OCI-LY3 (cell line): ENCODE data around the gene SLC12A8.

ENCODE experiments used
- EZH2phosphoT487 ChIP-seq: fragments of 200-600 bp; shearing (Covaris generic); IDR thresholded peaks from 2 replicates; pipeline ENCODE4 v1.6.1; 2018; ENCODE audit warnings: antibody characterized with exemption, mixed run types, low read depth
- TF ChIP-seq, protein P1 (sequence below): fragments of 200-600, 300-600 bp; sonication (generic); IDR thresholded peaks from 2 replicates; pipeline ENCODE4 v1.5.1; 2014; ENCODE audit warnings: antibody characterized with exemption, low read length, low read depth

DNA sequence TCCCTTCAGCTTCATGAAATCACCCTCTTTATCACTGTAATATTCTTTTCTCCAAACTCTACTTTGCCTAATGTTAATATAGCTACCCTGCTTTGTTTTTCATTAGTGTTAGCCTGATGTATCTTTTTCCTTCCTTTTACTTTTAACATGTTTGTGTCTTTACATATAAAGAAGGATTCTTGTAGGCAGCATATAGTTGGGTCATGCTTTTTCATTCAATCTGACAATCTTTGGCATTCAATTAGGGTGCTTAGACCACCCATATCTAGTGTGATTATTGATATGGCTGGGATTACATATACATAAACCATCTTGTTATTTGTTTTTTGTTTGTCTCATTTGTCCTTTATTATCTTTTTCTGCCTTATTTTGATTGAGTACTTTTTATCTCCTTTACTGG is 121.9 kb downstream of the SLC12A8 start:
- TF ChIP-seq, protein P1, sequence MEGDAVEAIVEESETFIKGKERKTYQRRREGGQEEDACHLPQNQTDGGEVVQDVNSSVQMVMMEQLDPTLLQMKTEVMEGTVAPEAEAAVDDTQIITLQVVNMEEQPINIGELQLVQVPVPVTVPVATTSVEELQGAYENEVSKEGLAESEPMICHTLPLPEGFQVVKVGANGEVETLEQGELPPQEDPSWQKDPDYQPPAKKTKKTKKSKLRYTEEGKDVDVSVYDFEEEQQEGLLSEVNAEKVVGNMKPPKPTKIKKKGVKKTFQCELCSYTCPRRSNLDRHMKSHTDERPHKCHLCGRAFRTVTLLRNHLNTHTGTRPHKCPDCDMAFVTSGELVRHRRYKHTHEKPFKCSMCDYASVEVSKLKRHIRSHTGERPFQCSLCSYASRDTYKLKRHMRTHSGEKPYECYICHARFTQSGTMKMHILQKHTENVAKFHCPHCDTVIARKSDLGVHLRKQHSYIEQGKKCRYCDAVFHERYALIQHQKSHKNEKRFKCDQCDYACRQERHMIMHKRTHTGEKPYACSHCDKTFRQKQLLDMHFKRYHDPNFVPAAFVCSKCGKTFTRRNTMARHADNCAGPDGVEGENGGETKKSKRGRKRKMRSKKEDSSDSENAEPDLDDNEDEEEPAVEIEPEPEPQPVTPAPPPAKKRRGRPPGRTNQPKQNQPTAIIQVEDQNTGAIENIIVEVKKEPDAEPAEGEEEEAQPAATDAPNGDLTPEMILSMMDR: no peak
- no peak for TF ChIP-seq EZH2phosphoT487
